ENCODE data around the gene MRPL58. TPM values are rescaled to one million over a fixed set of nuclear protein-coding genes. Genes with fewer than 3 reads are reported as not detected.

MRPL58 gene
- total and polyA plus RNA-seq, 2 of the 8 experiments (the other 6 are each of a cell fraction or from before 2014, with no cell fraction given) = 43.6 to 49.1 TPM

DNA sequence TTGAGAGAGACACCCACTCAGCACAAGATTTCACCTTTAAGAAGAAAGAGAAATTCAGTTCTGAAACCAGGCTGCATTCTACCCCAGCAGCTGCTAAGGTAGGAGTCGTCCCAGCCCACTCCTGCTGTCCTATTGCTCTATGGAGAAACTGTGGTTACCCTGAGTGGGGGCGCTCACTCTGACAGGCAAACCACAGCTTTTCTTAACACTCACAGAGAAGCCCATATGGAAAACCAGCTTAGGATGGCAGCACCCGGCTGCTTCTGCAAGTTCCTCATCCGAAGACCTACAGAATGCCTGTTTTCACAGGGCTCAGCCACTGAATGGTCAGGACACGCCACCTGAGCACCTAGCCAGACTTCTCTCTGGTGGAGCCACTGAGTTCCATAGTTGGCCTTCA, 26.8 kb downstream of the MRPL58 start:
- Histone ChIP-seq H3K23me2 (ENCODE audit: low read depth, low read length) (no peaks in the 10 kb centered on the region), H4K5ac (ENCODE audit: insufficient read length, low read depth, low read length) (no peak overlapping the region), H3K79me2 (ENCODE audit: control insufficient read depth in 1 of 2, insufficient read depth in 2 of 2, low read length in 2 of 2) (peaks cover 0 to 7% of the 10 kb centered on the region in 2 experiments; a peak in 2 of 4 replicates), H4K20me1 (replicated peaks in 1 of 2; ENCODE audit: control insufficient read depth in 1 of 2, insufficient read depth in 2 of 2, low read length in 2 of 2) (no peaks in the 10 kb centered on the region), H3K23ac (ENCODE audit: insufficient read length) (no peak overlapping the region), H2BK120ac (replicated peaks; ENCODE audit: low read depth, low read length) (no peak overlapping the region), H2BK5ac (ENCODE audit: low read depth, low read length) (no peak overlapping the region), H2AK5ac (ENCODE audit: low read depth, low read length) (no peak overlapping the region), H3K4me1 (replicated peaks in 1 of 4; ENCODE audit: control insufficient read depth in 3 of 4, insufficient read depth in 4 of 4, low read length in 3 of 4) (peaks cover 7 to 18% (median 11%) of the 10 kb centered on the region in 4 experiments; a peak in 6 of 7 replicates), H3K4me2 (ENCODE audit: insufficient read depth in 1 of 2, low read depth in 2 of 2, low read length in 2 of 2) (no peak overlapping the region), H3K56ac (replicated peaks; ENCODE audit: insufficient read length, low read depth, low read length) (no peak overlapping the region), H3K27ac (ENCODE audit: low read depth, low read length) (no peak overlapping the region), H3K27me3 (replicated peaks in 1 of 4; ENCODE audit: control insufficient read depth in 3 of 4, extremely low read depth in 1 of 4, insufficient read depth in 3 of 4, low read length in 3 of 4) (no peaks in the 10 kb centered on the region), H3K4me3 (ENCODE audit: extremely low read depth in 1 of 4, insufficient read depth in 2 of 4, low read depth in 3 of 4, low read length in 4 of 4) (no peak overlapping the region), H2BK12ac (ENCODE audit: low read depth, low read length) (no peak overlapping the region), H3K9me3 (ENCODE audit: insufficient read depth in 2 of 2, low read depth in 1 of 2, low read length in 1 of 2) (no peaks in the 10 kb centered on the region), H2BK20ac (ENCODE audit: low read length) (no peak overlapping the region), H3K18ac (ENCODE audit: extremely low read depth, low read length) (no peak overlapping the region), H3K79me1 (ENCODE audit: low read depth, low read length) (no peaks in the 10 kb centered on the region), H4K8ac (ENCODE audit: extremely low read depth, insufficient read depth, low read length) (no peak overlapping the region), H3K14ac (ENCODE audit: insufficient read length) (no peak overlapping the region), H3K36me3 (ENCODE audit: control insufficient read depth in 2 of 4, insufficient read depth in 4 of 4, low read length in 3 of 4) (peaks cover 7 to 42% (median 25%) of the 10 kb centered on the region in 4 experiments; a peak in 7 of 8 replicates), H2BK15ac (ENCODE audit: low read length) (no peak overlapping the region), H2AFZ (ENCODE audit: low read length) (no peak overlapping the region), H3K9ac (replicated peaks in 1 of 4; ENCODE audit: extremely low read depth in 1 of 4, low read depth in 3 of 4, low read length in 3 of 4) (no peak overlapping the region), H3K4ac (replicated peaks; ENCODE audit: insufficient read length, low read depth, low read length) (no peak overlapping the region), H4K91ac (replicated peaks; ENCODE audit: insufficient read length, low read length) (no peak overlapping the region)
- FAIRE-seq (no peak), DNase-seq (ENCODE audit: low read depth in 1 of 2, low spot score in 2 of 2) (no peak)
- POLR2A ChIA-PET (ENCODE audit: partially characterized antibody) = interaction anchor here (0.6 to 1.3 kb wide), 3 partner anchors 21 to 99 kb away, joined by 3 read pairs; no protein-coding TSS in a partner anchor
- 90% methylated on average over 5 of the region's 5 CpGs; no CpG with 5 or more reads in 1 of the 2 experiments for WGBS, 2 experiments (ENCODE audit: extremely low coverage in 1 of 2, insufficient coverage in 1 of 2, insufficient read length in 1 of 2, insufficient replicate concordance in 2 of 2, low coverage in 1 of 2, low lambda C conversion rate in 2 of 2, missing lambda C conversion rate in 1 of 2)
- no peak for TF ChIP-seq ASH2L (IDR thresholded peaks at IDR 0.05; ENCODE audit: low read length)
- TF ChIP-seq, protein P1, sequence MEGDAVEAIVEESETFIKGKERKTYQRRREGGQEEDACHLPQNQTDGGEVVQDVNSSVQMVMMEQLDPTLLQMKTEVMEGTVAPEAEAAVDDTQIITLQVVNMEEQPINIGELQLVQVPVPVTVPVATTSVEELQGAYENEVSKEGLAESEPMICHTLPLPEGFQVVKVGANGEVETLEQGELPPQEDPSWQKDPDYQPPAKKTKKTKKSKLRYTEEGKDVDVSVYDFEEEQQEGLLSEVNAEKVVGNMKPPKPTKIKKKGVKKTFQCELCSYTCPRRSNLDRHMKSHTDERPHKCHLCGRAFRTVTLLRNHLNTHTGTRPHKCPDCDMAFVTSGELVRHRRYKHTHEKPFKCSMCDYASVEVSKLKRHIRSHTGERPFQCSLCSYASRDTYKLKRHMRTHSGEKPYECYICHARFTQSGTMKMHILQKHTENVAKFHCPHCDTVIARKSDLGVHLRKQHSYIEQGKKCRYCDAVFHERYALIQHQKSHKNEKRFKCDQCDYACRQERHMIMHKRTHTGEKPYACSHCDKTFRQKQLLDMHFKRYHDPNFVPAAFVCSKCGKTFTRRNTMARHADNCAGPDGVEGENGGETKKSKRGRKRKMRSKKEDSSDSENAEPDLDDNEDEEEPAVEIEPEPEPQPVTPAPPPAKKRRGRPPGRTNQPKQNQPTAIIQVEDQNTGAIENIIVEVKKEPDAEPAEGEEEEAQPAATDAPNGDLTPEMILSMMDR (IDR thresholded peaks at IDR 0.05; ENCODE audit: control extremely low read depth in 1 of 3, insufficient read depth in 1 of 3, low read depth in 1 of 3, low read length in 3 of 3) = no peak
- CTCF ChIA-PET (ENCODE audit: partially characterized antibody) = interaction anchor here (0.8 to 3.1 kb wide), 5 partner anchors 10 to 82 kb away, joined by 3 to 11 read pairs (median 3); no protein-coding TSS in a partner anchor
